Stimulated activated CD8-positive, alpha-beta memory T cell treated with anti-CD3 and anti-CD28 coated beads, Interleukin-2, amount 100 ng/mL, for 48 hours (primary cell): ENCODE results near the gene GDPD4.

ENCODE experiments used
- DNase-seq, 2 donors: peaks; one replicate each; pipeline ENCODE4 v3.0.0-alpha.2; 2020; ENCODE audit warnings: low read depth in 2 of 2

Gene GDPD4

GRCh38 chr11:77175869-77176539, 125.5 kb downstream of the GDPD4 start:
- DNase-seq: no peak

GRCh38 chr11:77175021-77175842, 126.3 kb downstream of the GDPD4 start:
- no peak for DNase-seq

- DNase-seq: no peak
Observed at GRCh38 chr11:77174559-77174958, 126.9 kb downstream of the GDPD4 start.

GRCh38 chr11:77173494-77173893, 128.0 kb downstream of the GDPD4 start:
- DNase-seq: no peak

- DNase-seq: no peak
Observed at GRCh38 chr11:77172666-77172982, 128.9 kb downstream of the GDPD4 start.

GRCh38 chr11:77171885-77172665, 129.4 kb downstream of the GDPD4 start:
- DNase-seq: no peak

GRCh38 chr11:77171254-77171653, 130.2 kb downstream of the GDPD4 start:
- no peak for DNase-seq

GRCh38 chr11:77170107-77170506, 131.4 kb downstream of the GDPD4 start:
- no peak for DNase-seq

- DNase-seq: no peak
Observed at GRCh38 chr11:77167791-77168190, 133.7 kb downstream of the GDPD4 start.

GRCh38 chr11:77167111-77167626, 134.3 kb downstream of the GDPD4 start:
- DNase-seq: no peak
